GM18526 (cell line): ENCODE results near the gene LRRC8C.

Experiments
- POLR2A ChIP-seq: IDR thresholded peaks from 3 replicates; pipeline ENCODE4 v1.6.1; 2011; ENCODE audit not compliant: insufficient read length; ENCODE audit errors: extremely low read depth

Gene LRRC8C

GRCh38 chr1:89737985-89738510, 105.1 kb downstream of the LRRC8C start:
- no peak for TF ChIP-seq POLR2A

GRCh38 chr1:89739013-89739843, 106.3 kb downstream of the LRRC8C start:
- no peak for TF ChIP-seq POLR2A

- TF ChIP-seq POLR2A = no peak
Measured at GRCh38 chr1:89739844-89740216, 106.9 kb downstream of the LRRC8C start.

GRCh38 chr1:89743788-89744187, 110.9 kb downstream of the LRRC8C start:
- TF ChIP-seq POLR2A = no peak

- TF ChIP-seq POLR2A = no peak
Measured at GRCh38 chr1:89746424-89747149, 113.7 kb downstream of the LRRC8C start.

GRCh38 chr1:89753761-89754160, 120.8 kb downstream of the LRRC8C start:
- TF ChIP-seq POLR2A = no peak

- no peak for TF ChIP-seq POLR2A
Measured at GRCh38 chr1:89754518-89754917, 121.6 kb downstream of the LRRC8C start.

GRCh38 chr1:89755591-89755990, 122.7 kb downstream of the LRRC8C start:
- no peak for TF ChIP-seq POLR2A

- TF ChIP-seq POLR2A = no peak
Measured at GRCh38 chr1:89757532-89757931, 124.6 kb downstream of the LRRC8C start.

GRCh38 chr1:89758156-89758555, 125.2 kb downstream of the LRRC8C start:
- no peak for TF ChIP-seq POLR2A

- no peak for TF ChIP-seq POLR2A
Measured at GRCh38 chr1:89759036-89759435, 126.1 kb downstream of the LRRC8C start.

- no peak for TF ChIP-seq POLR2A
Measured at GRCh38 chr1:89760496-89760895, 127.6 kb downstream of the LRRC8C start.

GRCh38 chr1:89761338-89761737, 128.4 kb downstream of the LRRC8C start:
- no peak for TF ChIP-seq POLR2A

GRCh38 chr1:89761901-89762300, 129.0 kb downstream of the LRRC8C start:
- no peak for TF ChIP-seq POLR2A

GRCh38 chr1:89762386-89762778, 129.5 kb downstream of the LRRC8C start:
- TF ChIP-seq POLR2A = no peak
